HUES48 (cell line): ENCODE data around the gene STARD6.

Source experiments
- H3K27ac ChIP-seq: one replicate; pipeline ENCODE4 v1.7.0; 2013; ENCODE audit warnings: low read depth, low read length, inconsistent platforms
- H3K27me3 ChIP-seq: 2 replicates; pipeline ENCODE4 v1.6.1; 2013; ENCODE audit warnings: mild to moderate bottlenecking, low read length; ENCODE audit not compliant: control insufficient read depth, insufficient read depth
- H3K36me3 ChIP-seq: 2 replicates; pipeline ENCODE4 v1.6.1; 2013; ENCODE audit warnings: low read length; ENCODE audit not compliant: control insufficient read depth, insufficient read depth
- H3K4me1 ChIP-seq: 2 replicates; pipeline ENCODE4 v1.6.1; 2013; ENCODE audit warnings: mild to moderate bottlenecking, low read length; ENCODE audit not compliant: control insufficient read depth, insufficient read depth
- H3K4me3 ChIP-seq: 2 replicates; pipeline ENCODE4 v1.5.1; 2013; ENCODE audit warnings: mild to moderate bottlenecking, low read depth, low read length
- H3K9ac ChIP-seq: 2 replicates; pipeline ENCODE4 v1.6.1; 2013; ENCODE audit warnings: mild to moderate bottlenecking, low read depth, low read length, moderate library complexity
- H3K9me3 ChIP-seq: 2 replicates; pipeline ENCODE4 v1.6.1; 2013; ENCODE audit warnings: low read length; ENCODE audit not compliant: control insufficient read depth, insufficient read depth

The STARD6 gene

GRCh38 chr18:54386043-54386442 lies 28.4 kb upstream of the STARD6 start:
- peaks cover 6% of the 10 kb centered on the region for H3K9me3 ChIP-seq
- no peaks in the 10 kb centered on the region for H3K36me3 ChIP-seq
- peak overlapping the region; percentile 6 for H3K27ac ChIP-seq
- H3K27me3 ChIP-seq: no peaks in the 10 kb centered on the region
- no peak overlapping the region for H3K4me3 ChIP-seq
- H3K4me1 ChIP-seq: peaks cover 44% of the 10 kb centered on the region
- no peak overlapping the region for H3K9ac ChIP-seq

GRCh38 chr18:54382733-54383252 lies 25.1 kb upstream of the STARD6 start:
- H3K4me3 ChIP-seq: no peak overlapping the region
- peaks cover 39% of the 10 kb centered on the region for H3K4me1 ChIP-seq
- peaks cover 6% of the 10 kb centered on the region for H3K9me3 ChIP-seq
- no peaks in the 10 kb centered on the region for H3K27me3 ChIP-seq
- H3K36me3 ChIP-seq: peaks cover 25% of the 10 kb centered on the region
- no peak overlapping the region for H3K27ac ChIP-seq
- H3K9ac ChIP-seq: no peak overlapping the region

- Histone ChIP-seq H3K4me3 (no peak overlapping the region), H3K27ac (no peak overlapping the region), H3K36me3 (peaks cover 26% of the 10 kb centered on the region), H3K27me3 (no peaks in the 10 kb centered on the region), H3K9me3 (peaks cover 4% of the 10 kb centered on the region), H3K9ac (no peak overlapping the region), H3K4me1 (peaks cover 39% of the 10 kb centered on the region)
Measured at GRCh38 chr18:54382076-54382475, 24.4 kb upstream of the STARD6 start.

GRCh38 chr18:54381640-54382039 lies 24.0 kb upstream of the STARD6 start:
- peaks cover 39% of the 10 kb centered on the region for H3K4me1 ChIP-seq
- no peak overlapping the region for H3K27ac ChIP-seq
- no peak overlapping the region for H3K9ac ChIP-seq
- H3K9me3 ChIP-seq: peaks cover 4% of the 10 kb centered on the region
- peaks cover 26% of the 10 kb centered on the region for H3K36me3 ChIP-seq
- no peak overlapping the region for H3K4me3 ChIP-seq
- no peaks in the 10 kb centered on the region for H3K27me3 ChIP-seq

- Histone ChIP-seq H3K9ac (no peak overlapping the region), H3K4me3 (no peak overlapping the region), H3K9me3 (no peaks in the 10 kb centered on the region), H3K36me3 (peaks cover 57% of the 10 kb centered on the region), H3K27me3 (no peaks in the 10 kb centered on the region), H3K27ac (no peak overlapping the region), H3K4me1 (peaks cover 25% of the 10 kb centered on the region)
Measured at GRCh38 chr18:54378057-54378456, 20.4 kb upstream of the STARD6 start.

- no peak overlapping the region for H3K4me3 ChIP-seq
- peaks cover 48% of the 10 kb centered on the region for H3K36me3 ChIP-seq
- H3K27ac ChIP-seq: no peak overlapping the region
- no peaks in the 10 kb centered on the region for H3K9me3 ChIP-seq
- H3K9ac ChIP-seq: no peak overlapping the region
- H3K4me1 ChIP-seq: peaks cover 19% of the 10 kb centered on the region
- H3K27me3 ChIP-seq: no peaks in the 10 kb centered on the region
Measured at GRCh38 chr18:54360406-54360805, 2.7 kb upstream of the STARD6 start.

GRCh38 chr18:54359233-54359632 lies 1.6 kb upstream of the STARD6 start:
- no peaks in the 10 kb centered on the region for H3K9me3 ChIP-seq
- no peaks in the 10 kb centered on the region for H3K27me3 ChIP-seq
- H3K36me3 ChIP-seq: peaks cover 36% of the 10 kb centered on the region
- peaks cover 19% of the 10 kb centered on the region for H3K4me1 ChIP-seq
- peak overlapping the region; percentile 91 for H3K4me3 ChIP-seq
- H3K27ac ChIP-seq: no peak overlapping the region
- H3K9ac ChIP-seq: no peak overlapping the region

- H3K27ac ChIP-seq: peak overlapping the region; percentile 80
Measured at GRCh38 chr18:54358495-54359040, 910 bp upstream of the STARD6 start.

GRCh38 chr18:54357082-54357659 lies 487 bp downstream of the STARD6 start:
- Histone ChIP-seq H3K27ac (peak overlapping the region; percentile 80), H3K9me3 (no peaks in the 10 kb centered on the region), H3K4me1 (peaks cover 19% of the 10 kb centered on the region), H3K9ac (peak overlapping the region; percentile 59), H3K4me3 (peak overlapping the region; percentile 91), H3K27me3 (no peaks in the 10 kb centered on the region), H3K36me3 (peaks cover 18% of the 10 kb centered on the region)

More at GRCh38 chr18:54358495-54359040, 910 bp upstream of the STARD6 start:
- H3K4me3 ChIP-seq: peak overlapping the region; percentile 91
- peak overlapping the region; percentile 59 for H3K9ac ChIP-seq
- H3K4me1 ChIP-seq: peaks cover 19% of the 10 kb centered on the region
- H3K9me3 ChIP-seq: no peaks in the 10 kb centered on the region
- H3K36me3 ChIP-seq: peaks cover 29% of the 10 kb centered on the region
- no peaks in the 10 kb centered on the region for H3K27me3 ChIP-seq

GRCh38 chr18:54351186-54351585 lies 6.5 kb downstream of the STARD6 start:
- no peaks in the 10 kb centered on the region for H3K4me1 ChIP-seq
- H3K4me3 ChIP-seq: no peak overlapping the region
- H3K36me3 ChIP-seq: no peaks in the 10 kb centered on the region
- H3K27me3 ChIP-seq: no peaks in the 10 kb centered on the region
- H3K9ac ChIP-seq: no peak overlapping the region
- H3K9me3 ChIP-seq: no peaks in the 10 kb centered on the region
- H3K27ac ChIP-seq: no peak overlapping the region

- Histone ChIP-seq H3K27me3 (no peaks in the 10 kb centered on the region), H3K27ac (no peak overlapping the region), H3K4me1 (no peaks in the 10 kb centered on the region), H3K4me3 (no peak overlapping the region), H3K9me3 (peaks cover 4% of the 10 kb centered on the region), H3K36me3 (no peaks in the 10 kb centered on the region), H3K9ac (no peak overlapping the region)
Measured at GRCh38 chr18:54338230-54338629, 19.4 kb downstream of the STARD6 start.
